Measurements from ENCODE around the gene SMARCE1. TPM values are rescaled to one million over a fixed set of nuclear protein-coding genes. Genes with fewer than 3 reads are reported as not detected.

SMARCE1 gene
- total RNA-seq, 1 experiment from 2014 or later, result 139 TPM

Other genes starting within 250 kb of the SMARCE1 start
- gene TOP2A, start 229.9 kb downstream of the SMARCE1 start, total RNA-seq (2014; rRNA removed; shearing (Covaris generic)), result 524 and 583 TPM in 2 replicates
- gene IGFBP4, start 204.4 kb downstream of the SMARCE1 start, total RNA-seq (2014; rRNA removed; shearing (Covaris generic)), result 1.7 and 2.3 TPM in 2 replicates
- not detected in 2 replicates for gene TNS4, start 146.2 kb downstream of the SMARCE1 start, total RNA-seq (2014; rRNA removed; shearing (Covaris generic))
- 0.05 TPM in 1 of 2 replicates, not detected in the other for gene CCR7, start 82.3 kb downstream of the SMARCE1 start, total RNA-seq (2014; rRNA removed; shearing (Covaris generic))
- gene KRT222, start 17.4 kb upstream of the SMARCE1 start, total RNA-seq (2014; rRNA removed; shearing (Covaris generic)), result not detected in 2 replicates
- gene KRT24, start 55.9 kb upstream of the SMARCE1 start, total RNA-seq (2014; rRNA removed; shearing (Covaris generic)), result not detected in 2 replicates
- gene KRT25, start 107.5 kb upstream of the SMARCE1 start, total RNA-seq (2014; rRNA removed; shearing (Covaris generic)), result not detected in 2 replicates
- gene KRT26, start 124.4 kb upstream of the SMARCE1 start, total RNA-seq (2014; rRNA removed; shearing (Covaris generic)), result not detected in 2 replicates
- not detected in 2 replicates for gene KRT27, start 134.7 kb upstream of the SMARCE1 start, total RNA-seq (2014; rRNA removed; shearing (Covaris generic))
- gene KRT28, start 152.1 kb upstream of the SMARCE1 start, total RNA-seq (2014; rRNA removed; shearing (Covaris generic)), result 0.20 TPM in 1 of 2 replicates, not detected in the other
- 20.4 and 22.5 TPM in 2 replicates for gene KRT10, start 174.8 kb upstream of the SMARCE1 start, total RNA-seq (2014; rRNA removed; shearing (Covaris generic))
- not detected in 2 replicates for gene KRT12, start 219.4 kb upstream of the SMARCE1 start, total RNA-seq (2014; rRNA removed; shearing (Covaris generic))
- gene KRT20, start 237.4 kb upstream of the SMARCE1 start, total RNA-seq (2014; rRNA removed; shearing (Covaris generic)), result 0.08 and 0.28 TPM in 2 replicates

All from SJCRH30 (cell line).